Fibroblast of lung (primary cell): ENCODE measurements around the gene LIPM. TPM values are rescaled to one million over a fixed set of nuclear protein-coding genes. Genes with fewer than 3 reads are reported as not detected.

Experiments
- DNase-seq, 2 donors: peaks; one replicate each; pipeline versions ENCODE4 v3.0.0 to v3.0.0-alpha.2; 2010; ENCODE audit warnings: low read depth in 2 of 2
- H2AFZ ChIP-seq: 2 replicates; pipeline ENCODE4 v1.5.1; 2012; ENCODE audit warnings: low read length, control low read depth, inconsistent platforms
- H3K27ac ChIP-seq: 2 replicates; pipeline ENCODE4 v1.5.1; 2011; ENCODE audit warnings: low read length, control low read depth; ENCODE audit not compliant: insufficient read depth
- H3K27me3 ChIP-seq: 2 replicates; pipeline ENCODE4 v1.5.1; 2011; ENCODE audit warnings: mild to moderate bottlenecking, low read length; ENCODE audit not compliant: control insufficient read depth, insufficient read depth
- H3K36me3 ChIP-seq: 2 replicates; pipeline ENCODE4 v1.5.1; 2011; ENCODE audit warnings: low read length; ENCODE audit not compliant: control insufficient read depth, insufficient read depth
- H3K4me1 ChIP-seq: 2 replicates; pipeline ENCODE4 v1.5.1; 2011; ENCODE audit warnings: low read length; ENCODE audit not compliant: control insufficient read depth, insufficient read depth; ENCODE audit errors: extremely low read depth
- H3K4me2 ChIP-seq: 2 replicates; pipeline ENCODE4 v1.5.1; 2011; ENCODE audit warnings: low read length, control low read depth; ENCODE audit not compliant: insufficient read depth; ENCODE audit errors: extremely low read depth
- H3K4me3 ChIP-seq, 4 experiments: fragments of 200-600 bp in 1 of 4; sonication (generic) in 1 of 4; replicated peaks in 1 of 4; 2 replicates each; pipeline ENCODE4 v1.5.1; 2011 to 2016; ENCODE audit warnings: low read length in 4 of 4, low read depth in 3 of 4, mild to moderate bottlenecking in 3 of 4, control low read depth in 2 of 4, inconsistent platforms in 1 of 4, mixed read lengths in 1 of 4; ENCODE audit not compliant: insufficient read depth in 1 of 4; ENCODE audit errors: control extremely low read depth in 1 of 4
- H3K79me2 ChIP-seq: 2 replicates; pipeline ENCODE4 v1.5.1; 2012; ENCODE audit warnings: mild to moderate bottlenecking, low read length, inconsistent platforms; ENCODE audit not compliant: control insufficient read depth, insufficient read depth
- H3K9ac ChIP-seq: 2 replicates; pipeline ENCODE4 v1.5.1; 2011; ENCODE audit warnings: mild to moderate bottlenecking, low read length, control low read depth; ENCODE audit not compliant: insufficient read depth
- H3K9me3 ChIP-seq: 2 replicates; pipeline ENCODE4 v1.5.1; 2012; ENCODE audit warnings: low read depth, low read length; ENCODE audit not compliant: control insufficient read depth, insufficient read depth
- H4K20me1 ChIP-seq: 2 replicates; pipeline ENCODE4 v1.5.1; 2011; ENCODE audit warnings: low read length; ENCODE audit not compliant: control insufficient read depth, insufficient read depth; ENCODE audit errors: extremely low read depth
- EZH2 ChIP-seq: IDR thresholded peaks from 2 replicates; pipeline ENCODE4 v1.5.1; 2012; ENCODE audit warnings: low read length, control low read depth, mild to moderate bottlenecking; ENCODE audit errors: missing control alignments
- polyA plus RNA-seq, 2 donors: library from polyadenylated mRNA; depleted of rRNA in 1 of 2; stranded (reverse) in 1 of 2; unstranded in 1 of 2; fragments of >200 nt; gene quantifications; 2 replicates each; pipeline ENCODE4 v1.2.1, GENCODE V29; 2011 to 2012; ENCODE audit warnings: missing spikeins in 1 of 2
- total RNA-seq: library from RNA; depleted of rRNA; stranded (reverse); fragments of >200 nt; gene quantifications from 2 replicates; pipeline ENCODE4 v1.2.1, GENCODE V29; 2014
- TF ChIP-seq, protein P1 (sequence below), 2 donors: IDR thresholded peaks in 1 of 2; conservative IDR thresholded peaks in 1 of 2; 1 replicate in 1 of 2; 2 replicates in 1 of 2; pipeline ENCODE4 v1.5.1; 2011 to 2012; ENCODE audit warnings: low read length in 2 of 2, control low read depth in 1 of 2, inconsistent platforms in 1 of 2, low read depth in 1 of 2, mild to moderate bottlenecking in 1 of 2

LIPM gene
- total and polyA plus RNA-seq, 2 donors (not counting 1 experiment from before 2014, with no cell fraction given): not detected

DNA sequence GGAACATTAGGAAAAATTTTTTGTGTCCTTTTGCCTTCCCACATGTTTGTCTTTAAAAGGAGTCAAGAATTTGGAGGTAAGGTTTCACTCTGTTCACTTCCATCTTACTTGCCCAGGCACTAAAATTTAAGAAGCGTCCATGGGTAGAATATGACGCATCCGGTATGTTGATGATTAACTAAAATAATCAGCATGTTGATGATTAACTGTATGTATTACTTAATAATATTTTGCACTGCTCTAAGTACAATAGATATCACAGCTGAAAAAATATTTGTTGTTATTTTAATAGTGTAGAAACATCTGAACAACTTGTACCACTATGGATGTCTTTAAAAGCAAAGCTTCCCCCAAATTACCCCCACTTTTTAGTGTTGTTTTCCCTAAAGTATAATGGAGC, 37.6 kb downstream of the LIPM start:
- H4K20me1 ChIP-seq: no peaks in the 10 kb centered on the region
- no peaks in the 10 kb centered on the region for H3K9me3 ChIP-seq
- no peaks in the 10 kb centered on the region for H3K36me3 ChIP-seq
- H2AFZ ChIP-seq: no peak overlapping the region
- no peak for TF ChIP-seq EZH2
- TF ChIP-seq, protein P1, sequence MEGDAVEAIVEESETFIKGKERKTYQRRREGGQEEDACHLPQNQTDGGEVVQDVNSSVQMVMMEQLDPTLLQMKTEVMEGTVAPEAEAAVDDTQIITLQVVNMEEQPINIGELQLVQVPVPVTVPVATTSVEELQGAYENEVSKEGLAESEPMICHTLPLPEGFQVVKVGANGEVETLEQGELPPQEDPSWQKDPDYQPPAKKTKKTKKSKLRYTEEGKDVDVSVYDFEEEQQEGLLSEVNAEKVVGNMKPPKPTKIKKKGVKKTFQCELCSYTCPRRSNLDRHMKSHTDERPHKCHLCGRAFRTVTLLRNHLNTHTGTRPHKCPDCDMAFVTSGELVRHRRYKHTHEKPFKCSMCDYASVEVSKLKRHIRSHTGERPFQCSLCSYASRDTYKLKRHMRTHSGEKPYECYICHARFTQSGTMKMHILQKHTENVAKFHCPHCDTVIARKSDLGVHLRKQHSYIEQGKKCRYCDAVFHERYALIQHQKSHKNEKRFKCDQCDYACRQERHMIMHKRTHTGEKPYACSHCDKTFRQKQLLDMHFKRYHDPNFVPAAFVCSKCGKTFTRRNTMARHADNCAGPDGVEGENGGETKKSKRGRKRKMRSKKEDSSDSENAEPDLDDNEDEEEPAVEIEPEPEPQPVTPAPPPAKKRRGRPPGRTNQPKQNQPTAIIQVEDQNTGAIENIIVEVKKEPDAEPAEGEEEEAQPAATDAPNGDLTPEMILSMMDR (conservative IDR thresholded peaks at IDR 0.05 in 1 of 2, IDR thresholded peaks at IDR 0.05 in 1 of 2; ENCODE audit: low read depth in 1 of 2, low read length in 2 of 2): no peak
- H3K4me3 ChIP-seq: no peak overlapping the region
- H3K27me3 ChIP-seq: no peaks in the 10 kb centered on the region
- H3K79me2 ChIP-seq: no peaks in the 10 kb centered on the region
- no peak overlapping the region for H3K27ac ChIP-seq
- H3K4me1 ChIP-seq: no peaks in the 10 kb centered on the region
- no peak overlapping the region for H3K9ac ChIP-seq
- no peak overlapping the region for H3K4me2 ChIP-seq
- DNase-seq: no peak

DNA sequence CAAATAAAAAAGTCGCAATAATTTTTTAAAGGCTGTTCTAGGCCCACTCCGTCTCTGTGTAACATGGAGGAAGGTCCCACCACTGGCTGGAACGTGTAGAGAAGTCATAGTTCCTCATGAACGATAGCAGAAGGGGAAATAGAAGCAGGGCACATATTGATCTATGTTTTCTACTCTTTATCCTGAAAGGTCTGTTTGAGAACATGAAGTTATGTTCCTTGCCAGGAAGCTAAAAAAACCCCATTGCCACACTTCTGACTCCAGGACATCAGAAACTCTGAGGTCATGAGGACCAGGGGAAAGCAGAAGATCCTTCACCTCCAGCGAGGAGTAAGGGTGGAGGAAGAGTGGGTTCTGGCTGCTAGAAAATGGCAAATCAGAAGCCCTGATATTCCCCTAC, 38.4 kb downstream of the LIPM start:
- no peak for TF ChIP-seq EZH2
- TF ChIP-seq, protein P1 (conservative IDR thresholded peaks at IDR 0.05 in 1 of 2, IDR thresholded peaks at IDR 0.05 in 1 of 2; ENCODE audit: low read depth in 1 of 2, low read length in 2 of 2): no peak
- DNase-seq: no peak
- H3K27ac ChIP-seq: no peak overlapping the region
- H3K4me3 ChIP-seq: no peak overlapping the region
- no peak overlapping the region for H3K9ac ChIP-seq
- H4K20me1 ChIP-seq: no peaks in the 10 kb centered on the region
- no peaks in the 10 kb centered on the region for H3K4me1 ChIP-seq
- H3K79me2 ChIP-seq: no peaks in the 10 kb centered on the region
- no peaks in the 10 kb centered on the region for H3K9me3 ChIP-seq
- H2AFZ ChIP-seq: no peak overlapping the region
- H3K36me3 ChIP-seq: no peaks in the 10 kb centered on the region
- H3K27me3 ChIP-seq: no peaks in the 10 kb centered on the region
- H3K4me2 ChIP-seq: no peak overlapping the region

DNA sequence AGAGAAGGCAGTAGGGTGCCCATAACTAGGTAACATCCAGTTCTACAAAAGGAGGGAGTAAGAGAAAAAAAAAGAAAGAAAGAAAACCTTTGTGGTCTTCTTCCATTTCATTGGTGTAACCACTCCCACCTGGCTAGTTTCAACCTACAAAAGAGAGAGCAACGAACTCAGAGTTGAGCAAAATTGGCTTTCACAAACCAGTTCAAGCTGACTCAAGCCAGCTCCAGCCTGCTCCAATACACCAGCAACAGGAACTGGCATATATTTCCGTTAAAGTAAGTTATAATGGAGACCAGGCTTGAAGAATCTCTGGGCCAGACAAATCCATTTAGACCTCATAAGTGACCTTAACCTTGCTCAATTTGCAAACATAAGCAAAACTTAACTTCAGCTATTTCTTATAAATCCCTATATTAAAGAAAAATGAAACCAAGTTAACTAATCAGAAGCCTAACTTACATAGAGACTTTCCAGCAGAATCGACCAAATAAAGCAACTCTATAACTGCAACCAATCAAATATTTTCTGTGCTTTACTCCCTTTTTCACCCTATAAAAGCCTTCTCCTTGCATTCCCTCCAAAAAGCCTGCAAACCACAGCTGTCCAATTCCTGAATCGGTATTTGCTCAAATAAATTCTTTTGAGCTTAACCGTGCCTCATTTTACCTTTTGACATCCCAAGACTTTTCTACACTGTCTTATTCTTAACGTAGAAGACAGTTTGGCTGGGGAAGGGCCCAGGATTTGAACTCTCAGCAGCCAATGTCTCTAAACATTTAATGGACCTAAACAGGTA, 39.0 kb downstream of the LIPM start:
- Histone ChIP-seq H3K27ac (no peak overlapping the region), H2AFZ (no peak overlapping the region), H3K4me1 (no peaks in the 10 kb centered on the region), H3K27me3 (no peaks in the 10 kb centered on the region), H3K4me2 (no peak overlapping the region), H4K20me1 (no peaks in the 10 kb centered on the region), H3K4me3 (no peak overlapping the region), H3K9ac (no peak overlapping the region), H3K36me3 (no peaks in the 10 kb centered on the region), H3K79me2 (no peaks in the 10 kb centered on the region), H3K9me3 (no peaks in the 10 kb centered on the region)
- TF ChIP-seq EZH2: no peak
- TF ChIP-seq, protein P1 (conservative IDR thresholded peaks at IDR 0.05 in 1 of 2, IDR thresholded peaks at IDR 0.05 in 1 of 2; ENCODE audit: low read depth in 1 of 2, low read length in 2 of 2): no peak
- no peak for DNase-seq
